Neural progenitor cell (in vitro differentiated cells): ENCODE measurements around the gene CBY1. TPM values are rescaled to one million over a fixed set of nuclear protein-coding genes. Genes with fewer than 3 reads are reported as not detected.

Source experiments
- DNase-seq: peaks from one replicate; pipeline ENCODE4 v3.0.0-alpha.2; 2016; ENCODE audit warnings: low spot score
- H2AFZ ChIP-seq: fragments of 200-600 bp; sonication (generic); replicated peaks from 2 replicates; pipeline ENCODE4 v1.6.1; 2016; ENCODE audit warnings: antibody characterized with exemption
- H3F3A ChIP-seq: fragments of 200-600 bp; sonication (generic); 2 replicates; pipeline ENCODE4 v1.6.1; 2016; ENCODE audit warnings: antibody characterized with exemption, low read depth
- H3K27ac ChIP-seq: fragments of 200-600 bp; sonication (generic); 2 replicates; pipeline ENCODE4 v1.5.1; 2016; ENCODE audit warnings: mild to moderate bottlenecking
- H3K27me3 ChIP-seq: fragments of 200-600 bp; sonication (generic); 2 replicates; pipeline ENCODE4 v1.6.1; 2016; ENCODE audit warnings: mild to moderate bottlenecking, moderate library complexity
- H3K36me3 ChIP-seq: fragments of 200-600 bp; sonication (generic); 2 replicates; pipeline ENCODE4 v1.5.1; 2016
- H3K4me1 ChIP-seq: fragments of 200-600 bp; sonication (generic); 2 replicates; pipeline ENCODE4 v1.6.1; 2016; ENCODE audit warnings: mixed run types
- H3K4me2 ChIP-seq: fragments of 200-600 bp; sonication (generic); 2 replicates; pipeline ENCODE4 v1.6.1; 2016
- H3K4me3 ChIP-seq: fragments of 200-600 bp; sonication (generic); 2 replicates; pipeline ENCODE4 v1.5.1; 2016
- H3K79me2 ChIP-seq: fragments of 200-600 bp; sonication (generic); 2 replicates; pipeline ENCODE4 v1.6.1; 2016; ENCODE audit warnings: low read depth
- H3K9ac ChIP-seq: fragments of 200-600 bp; sonication (generic); 2 replicates; pipeline ENCODE4 v1.6.1; 2016
- H3K9me3 ChIP-seq: fragments of 200-600 bp; sonication (generic); 2 replicates; pipeline ENCODE4 v1.5.1; 2016; ENCODE audit warnings: low read depth
- H4K20me1 ChIP-seq: fragments of 200-600 bp; sonication (generic); 2 replicates; pipeline ENCODE4 v1.6.1; 2016; ENCODE audit warnings: low read depth
- H3K27ac Mint-ChIP-seq: 3 replicates; pipeline ENCODE4 v1.8.0; 2021; ENCODE audit warnings: mixed read lengths
- H3K27me3 Mint-ChIP-seq: 2 replicates; pipeline ENCODE4 v1.8.0; 2022; ENCODE audit warnings: low read depth, mild to moderate bottlenecking, inconsistent platforms, moderate library complexity, mixed read lengths; ENCODE audit not compliant: insufficient read depth
- H3K36me3 Mint-ChIP-seq: 3 replicates; pipeline ENCODE4 v1.8.0; 2021; ENCODE audit warnings: mixed read lengths
- H3K4me1 Mint-ChIP-seq: 3 replicates; pipeline ENCODE4 v1.8.0; 2021; ENCODE audit warnings: mixed read lengths
- H3K4me3 Mint-ChIP-seq: 3 replicates; pipeline ENCODE4 v1.8.0; 2021; ENCODE audit warnings: mild to moderate bottlenecking, moderate library complexity, mixed read lengths
- H3K9me3 Mint-ChIP-seq: 3 replicates; pipeline ENCODE4 v1.8.0; 2020; ENCODE audit warnings: mixed read lengths
- EZH2 ChIP-seq: fragments of 200-600 bp; sonication (generic); IDR thresholded peaks from 2 replicates; pipeline ENCODE4 v1.6.1; 2017; ENCODE audit warnings: antibody characterized with exemption, mild to moderate bottlenecking, moderate library complexity
- EZH2phosphoT487 ChIP-seq: fragments of 200-600 bp; sonication (generic); IDR thresholded peaks from 2 replicates; pipeline ENCODE4 v1.6.1; 2017; ENCODE audit warnings: antibody characterized with exemption
- total RNA-seq: library from RNA; depleted of rRNA; stranded (reverse); fragments of >200 nt; gene quantifications from 2 replicates; pipeline ENCODE4 v1.2.3, GENCODE V29; 2015; ENCODE audit warnings: low replicate concordance
- TF ChIP-seq, protein P1 (sequence below): fragments of 200-600 bp; sonication (generic); IDR thresholded peaks from 2 replicates; pipeline ENCODE4 v1.5.1; 2017; ENCODE audit warnings: antibody characterized with exemption, mild to moderate bottlenecking

CBY1 gene
- total RNA-seq, 1 donor from 2014 or later = 25.8 TPM

DNA sequence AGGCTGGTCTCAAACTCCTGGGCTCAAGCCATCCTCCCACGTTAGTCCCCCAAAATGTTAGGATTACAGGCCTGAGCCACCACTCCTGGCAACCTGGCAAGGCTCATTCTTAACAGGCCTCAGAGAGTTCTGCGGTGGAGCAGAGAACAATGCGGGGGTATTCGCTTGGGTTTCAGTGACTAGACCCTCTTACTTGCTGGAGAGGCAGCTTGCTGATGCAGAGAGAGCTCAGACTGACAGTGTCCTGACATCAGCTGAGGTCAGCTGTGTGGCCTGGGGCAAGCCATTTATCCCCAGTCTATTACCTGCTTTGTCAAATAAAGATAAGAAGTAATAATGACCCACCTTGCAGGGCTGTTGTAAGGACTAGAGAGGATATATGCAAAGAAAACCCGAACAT, 46.2 kb upstream of the CBY1 start:
- no peak for DNase-seq
- no peak overlapping the region for H3K4me3 ChIP-seq
- TF ChIP-seq, protein P1, sequence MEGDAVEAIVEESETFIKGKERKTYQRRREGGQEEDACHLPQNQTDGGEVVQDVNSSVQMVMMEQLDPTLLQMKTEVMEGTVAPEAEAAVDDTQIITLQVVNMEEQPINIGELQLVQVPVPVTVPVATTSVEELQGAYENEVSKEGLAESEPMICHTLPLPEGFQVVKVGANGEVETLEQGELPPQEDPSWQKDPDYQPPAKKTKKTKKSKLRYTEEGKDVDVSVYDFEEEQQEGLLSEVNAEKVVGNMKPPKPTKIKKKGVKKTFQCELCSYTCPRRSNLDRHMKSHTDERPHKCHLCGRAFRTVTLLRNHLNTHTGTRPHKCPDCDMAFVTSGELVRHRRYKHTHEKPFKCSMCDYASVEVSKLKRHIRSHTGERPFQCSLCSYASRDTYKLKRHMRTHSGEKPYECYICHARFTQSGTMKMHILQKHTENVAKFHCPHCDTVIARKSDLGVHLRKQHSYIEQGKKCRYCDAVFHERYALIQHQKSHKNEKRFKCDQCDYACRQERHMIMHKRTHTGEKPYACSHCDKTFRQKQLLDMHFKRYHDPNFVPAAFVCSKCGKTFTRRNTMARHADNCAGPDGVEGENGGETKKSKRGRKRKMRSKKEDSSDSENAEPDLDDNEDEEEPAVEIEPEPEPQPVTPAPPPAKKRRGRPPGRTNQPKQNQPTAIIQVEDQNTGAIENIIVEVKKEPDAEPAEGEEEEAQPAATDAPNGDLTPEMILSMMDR = no peak
- TF ChIP-seq EZH2phosphoT487 (no peak), EZH2 (no peak)
- H3K27me3 ChIP-seq = no peaks in the 10 kb centered on the region
- no peaks in the 10 kb centered on the region for H4K20me1 ChIP-seq
- H3K4me1 ChIP-seq = no peaks in the 10 kb centered on the region
- no peak overlapping the region for H3K9ac ChIP-seq
- no peak overlapping the region for H3K4me2 ChIP-seq
- H3K4me1 Mint-ChIP-seq = no peaks in the 10 kb centered on the region
- no peaks in the 10 kb centered on the region for H3K9me3 Mint-ChIP-seq
- H3K36me3 ChIP-seq = no peaks in the 10 kb centered on the region
- H3K36me3 Mint-ChIP-seq = peaks cover 32% of the 10 kb centered on the region
- no peaks in the 10 kb centered on the region for H3K9me3 ChIP-seq
- H3K4me3 Mint-ChIP-seq = no peak overlapping the region
- no peaks in the 10 kb centered on the region for H3K79me2 ChIP-seq
- peaks cover 5% of the 10 kb centered on the region for H3K27me3 Mint-ChIP-seq
- H3K27ac Mint-ChIP-seq = no peak overlapping the region
- no peaks in the 10 kb centered on the region for H3F3A ChIP-seq
- no peak overlapping the region for H2AFZ ChIP-seq
- H3K27ac ChIP-seq = no peak overlapping the region

DNA sequence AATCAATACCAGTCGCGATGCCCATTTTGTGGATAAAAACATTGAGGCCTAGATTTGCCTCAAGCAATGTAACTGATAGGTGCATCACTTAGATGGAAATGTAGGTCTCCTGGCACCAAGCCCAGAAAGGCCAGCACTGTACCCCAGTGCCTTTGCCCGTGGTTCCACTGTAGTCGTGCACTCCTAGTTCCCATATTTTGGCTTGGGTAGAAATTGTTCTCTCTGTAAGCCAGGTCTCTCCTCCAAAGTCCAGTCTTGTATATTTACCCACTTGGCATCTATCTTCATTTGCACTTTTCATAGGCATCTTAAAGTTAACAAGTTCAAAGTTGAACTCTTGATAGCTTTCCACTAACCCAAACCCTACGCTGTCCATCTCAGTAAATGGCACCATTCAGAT, 44.9 kb upstream of the CBY1 start:
- Histone ChIP-seq H3K9me3 (no peaks in the 10 kb centered on the region), H3K27ac (no peak overlapping the region), H3F3A (no peaks in the 10 kb centered on the region), H3K36me3 (no peaks in the 10 kb centered on the region), H3K4me2 (no peak overlapping the region), H3K27me3 (no peaks in the 10 kb centered on the region), H3K4me3 (no peak overlapping the region), H4K20me1 (no peaks in the 10 kb centered on the region), H3K9ac (no peak overlapping the region), H3K4me1 (no peaks in the 10 kb centered on the region), H3K79me2 (no peaks in the 10 kb centered on the region), H2AFZ (no peak overlapping the region)
- Mint-ChIP-seq H3K27me3 (peaks cover 5% of the 10 kb centered on the region), H3K4me1 (no peaks in the 10 kb centered on the region), H3K9me3 (no peaks in the 10 kb centered on the region), H3K4me3 (no peak overlapping the region), H3K27ac (no peak overlapping the region), H3K36me3 (peaks cover 40% of the 10 kb centered on the region)
- TF ChIP-seq, protein P1 = no peak
- TF ChIP-seq EZH2phosphoT487 (no peak), EZH2 (no peak)
- DNase-seq = no peak

DNA sequence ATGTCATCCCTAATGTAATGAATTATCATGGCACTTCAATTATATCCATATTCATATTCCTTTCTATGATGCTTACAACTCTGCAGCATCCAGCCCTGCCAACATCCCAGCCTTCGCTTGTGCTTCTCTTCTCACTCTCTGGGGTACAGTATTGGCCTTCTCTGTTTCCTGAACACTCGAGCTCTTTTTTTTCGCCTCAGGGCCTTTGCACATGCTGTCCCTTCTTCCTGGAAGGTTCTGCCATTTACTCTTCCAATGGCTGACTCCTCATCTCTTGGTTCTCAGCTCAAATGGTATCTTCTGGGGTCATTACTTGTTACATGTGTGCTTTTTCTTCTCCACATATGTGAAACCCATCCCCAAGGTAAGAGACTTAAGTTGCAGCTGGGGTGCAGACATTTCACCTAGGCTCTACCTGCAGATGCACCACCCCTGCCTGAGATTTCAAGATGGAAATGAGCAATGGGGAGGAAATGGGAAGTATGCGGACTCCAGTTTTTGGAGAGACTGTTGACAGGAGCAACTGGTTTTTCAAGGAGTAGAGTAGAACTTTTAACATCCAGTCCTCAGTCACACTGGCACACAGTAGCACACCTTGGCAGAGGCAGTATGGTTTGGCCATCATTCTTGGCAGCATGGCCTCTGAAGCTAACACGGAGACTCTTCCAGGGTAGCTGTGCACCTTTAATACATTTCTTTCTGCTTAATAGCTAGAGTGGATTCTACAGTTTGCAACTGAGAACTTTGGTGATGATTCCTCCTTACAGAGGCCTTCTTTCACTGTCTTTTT, 44.0 kb upstream of the CBY1 start:
- H3K79me2 ChIP-seq = no peaks in the 10 kb centered on the region
- H3K27me3 ChIP-seq = no peaks in the 10 kb centered on the region
- Mint-ChIP-seq H3K9me3 (no peaks in the 10 kb centered on the region), H3K4me3 (no peak overlapping the region), H3K4me1 (no peaks in the 10 kb centered on the region), H3K27me3 (peaks cover 6% of the 10 kb centered on the region), H3K27ac (no peak overlapping the region), H3K36me3 (peaks cover 41% of the 10 kb centered on the region)
- no peaks in the 10 kb centered on the region for H3K4me1 ChIP-seq
- H4K20me1 ChIP-seq = no peaks in the 10 kb centered on the region
- no peaks in the 10 kb centered on the region for H3K9me3 ChIP-seq
- no peak overlapping the region for H3K4me3 ChIP-seq
- no peak overlapping the region for H2AFZ ChIP-seq
- TF ChIP-seq EZH2phosphoT487 = no peak
- TF ChIP-seq EZH2 = no peak
- H3K9ac ChIP-seq = no peak overlapping the region
- no peak overlapping the region for H3K27ac ChIP-seq
- no peaks in the 10 kb centered on the region for H3F3A ChIP-seq
- DNase-seq = no peak
- H3K36me3 ChIP-seq = no peaks in the 10 kb centered on the region
- no peak overlapping the region for H3K4me2 ChIP-seq

DNA sequence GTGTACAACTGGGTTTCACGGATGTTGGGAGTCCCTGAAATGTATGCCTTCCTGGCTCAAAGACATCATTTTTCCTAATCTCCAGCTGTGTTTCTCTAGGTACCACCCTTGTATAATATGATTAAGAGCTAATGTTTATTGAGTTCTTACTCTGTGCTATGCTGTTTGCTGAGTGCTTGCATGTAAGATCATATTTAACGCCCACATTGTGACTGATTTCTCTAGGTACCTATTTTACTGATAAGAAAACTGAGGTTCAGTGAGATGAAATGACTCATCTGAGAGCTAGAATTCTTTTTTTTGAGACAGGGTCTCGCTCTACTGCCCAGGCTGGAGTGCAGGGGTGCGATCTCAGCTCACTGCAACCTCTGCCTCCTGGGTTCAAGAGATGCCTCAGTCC, 42.9 kb upstream of the CBY1 start:
- Mint-ChIP-seq H3K4me3 (no peak overlapping the region), H3K27me3 (peaks cover 6% of the 10 kb centered on the region), H3K4me1 (no peaks in the 10 kb centered on the region), H3K27ac (no peak overlapping the region), H3K36me3 (peaks cover 47% of the 10 kb centered on the region), H3K9me3 (no peaks in the 10 kb centered on the region)
- no peaks in the 10 kb centered on the region for H3K27me3 ChIP-seq
- H2AFZ ChIP-seq = no peak overlapping the region
- no peaks in the 10 kb centered on the region for H3K36me3 ChIP-seq
- no peak overlapping the region for H3K9ac ChIP-seq
- H3K4me3 ChIP-seq = no peak overlapping the region
- TF ChIP-seq EZH2phosphoT487 (no peak), EZH2 (no peak)
- TF ChIP-seq, protein P1 = no peak
- no peaks in the 10 kb centered on the region for H3F3A ChIP-seq
- H3K4me1 ChIP-seq = no peaks in the 10 kb centered on the region
- H4K20me1 ChIP-seq = no peaks in the 10 kb centered on the region
- no peak overlapping the region for H3K4me2 ChIP-seq
- no peaks in the 10 kb centered on the region for H3K79me2 ChIP-seq
- H3K9me3 ChIP-seq = no peaks in the 10 kb centered on the region
- H3K27ac ChIP-seq = no peak overlapping the region
- no peak for DNase-seq
